Measurements from ENCODE around the gene LSM2.
"Not testable (repeated sequence)": the region's sequence is repeated elsewhere in the genome, so short reads cannot be mapped to it uniquely, and the experiment has no call there.

- TF ChIP-seq CTCF (IDR thresholded peaks at IDR 0.05; ENCODE audit: poor library complexity); EZH2 (IDR thresholded peaks at IDR 0.05; ENCODE audit: borderline replicate concordance): not testable (repeated sequence)
These were observed 11.3 kb upstream of the LSM2 start for GRCh38 chr6:31817929-31818511.

Data from hepatocyte (in vitro differentiated cells).